GM12878 (cell line): Measurements from ENCODE around the gene ITPKB.

Source experiments
- CBFB ChIP-seq: IDR thresholded peaks from 2 replicates; pipeline ENCODE4 v1.6.1; 2016; ENCODE audit warnings: antibody characterized with exemption, low read depth
- CREB1 ChIP-seq: IDR thresholded peaks from 2 replicates; pipeline ENCODE4 v1.6.1; 2012; ENCODE audit warnings: low read depth, mild to moderate bottlenecking, inconsistent platforms
- CTCF ChIP-seq, 3 experiments: IDR thresholded peaks in 2 of 3; conservative IDR thresholded peaks in 1 of 3; 2 replicates each; pipeline ENCODE4 v1.5.1; 2011; ENCODE audit warnings: low read depth in 3 of 3, low read length in 3 of 3, mild to moderate bottlenecking in 3 of 3, control low read depth in 2 of 3, moderate library complexity in 2 of 3, inconsistent platforms in 1 of 3, mixed read lengths in 1 of 3; ENCODE audit not compliant: control insufficient read depth in 2 of 3, insufficient read depth in 1 of 3; ENCODE audit errors: extremely low read depth in 1 of 3
- E2F8 ChIP-seq: fragments of 450-650 bp; IDR thresholded peaks from 2 replicates; pipeline ENCODE4 v1.6.1; 2018; ENCODE audit warnings: mild to moderate bottlenecking, low read depth, moderate library complexity; ENCODE audit not compliant: partially characterized antibody
- EZH2 ChIP-seq: IDR thresholded peaks from 2 replicates; pipeline ENCODE4 v1.6.1; 2012; ENCODE audit warnings: low read depth, mild to moderate bottlenecking, control low read depth, inconsistent platforms, low read length, borderline replicate concordance; ENCODE audit not compliant: control insufficient read depth
- GABPA ChIP-seq: IDR thresholded peaks from 2 replicates; pipeline ENCODE4 v1.6.1; 2014; ENCODE audit warnings: antibody characterized with exemption, low read depth, mild to moderate bottlenecking, inconsistent platforms
- POLR2AphosphoS5 ChIP-seq: IDR thresholded peaks from 2 replicates; pipeline ENCODE4 v1.6.1; 2011; ENCODE audit warnings: mild to moderate bottlenecking, low read length, inconsistent platforms

GRCh38 chr1:226766565-226766964 is 27.5 kb upstream of the ITPKB start:
- TF ChIP-seq E2F8 (no peak), CTCF (IDR thresholded peaks at IDR 0.05 in 2 of 3, conservative IDR thresholded peaks at IDR 0.05 in 1 of 3; ENCODE audit: control insufficient read depth in 2 of 3, extremely low read depth in 1 of 3, insufficient read depth in 1 of 3, low read depth in 3 of 3, low read length in 3 of 3) (no peak), EZH2 (no peak), CREB1 (no peak), CBFB (no peak), GABPA (no peak), POLR2AphosphoS5 (no peak)
